SK-N-MC (cell line): ENCODE measurements around the gene UROS.

Source experiments
- EZH2 ChIP-seq: fragments of 200-600 bp; sonication (generic); IDR thresholded peaks from one replicate; pipeline ENCODE4 v1.6.1; 2017; ENCODE audit warnings: antibody characterized with exemption
- FOXP2 ChIP-seq: optimal IDR thresholded peaks from 2 replicates; pipeline ENCODE3; 2011; ENCODE audit warnings: mild to moderate bottlenecking, moderate library complexity; ENCODE audit not compliant: insufficient read depth; ENCODE audit errors: extremely low read length, control extremely low read depth
- POLR2AphosphoS5 ChIP-seq: IDR thresholded peaks from 2 replicates; pipeline ENCODE4 v1.6.1; 2012; ENCODE audit warnings: mild to moderate bottlenecking, low read depth, low read length, borderline replicate concordance

GRCh38 chr10:125846894-125847293 lies 23.8 kb upstream of the UROS start:
- TF ChIP-seq POLR2AphosphoS5 (no peak), EZH2 (no peak), FOXP2 (no peak)
